HepG2 (cell line): ENCODE results near the gene PNKD. TPM values are rescaled to one million over a fixed set of nuclear protein-coding genes. Genes with fewer than 3 reads are reported as not detected.

Experiments
- ATAC-seq: fragments of 200-7000 bp; cut with Tn5 transposase; 3 replicates; pipeline ENCODE4 v1.9.1; 2020; ENCODE audit warnings: mild to moderate bottlenecking, moderate library complexity
- BruUV-seq: library from RNA; stranded (reverse); fragments of 400-500 nt; replicated peaks from 2 replicates; lab custom pipeline; 2021; lab: Mats Ljungman, UMichigan
- CTCF ChIA-PET: fragments of 300-600 bp; formaldehyde crosslinking; extraction: SDS; loops from one replicate; lab custom pipeline; 2021; ENCODE audit warnings: low total read pairs, inconsistent platforms, low intra/inter-chr PET ratio; lab: Yijun Ruan, JAX
- POLR2A ChIA-PET: fragments of 350-600 bp; sonication (Branson Sonifier 250); formaldehyde crosslinking; loops from one replicate; lab custom pipeline; 2020; ENCODE audit warnings: antibody characterized with exemption, inconsistent platforms; lab: Yijun Ruan, JAX
- DNase-seq: peaks from one replicate; pipeline ENCODE4 v3.0.0-alpha.2; 2015; ENCODE audit warnings: low spot score
- FAIRE-seq: peaks from 3 replicates; lab custom pipeline; 2011; peaks lifted over from hg19 to GRCh38; lab: Jason Lieb, UNC
- H2AFZ ChIP-seq: one replicate; pipeline ENCODE4 v1.6.1; 2011; ENCODE audit warnings: low read length, inconsistent platforms
- H3K27ac ChIP-seq: fragments of 300-600 bp; 3 replicates; pipeline ENCODE4 v1.8.0; 2011; ENCODE audit warnings: mixed run types, mild to moderate bottlenecking, mixed read lengths, low read length, inconsistent platforms; ENCODE audit not compliant: insufficient read depth; ENCODE audit errors: extremely low read length
- H3K27me3 ChIP-seq, 2 experiments: fragments of 200-600 bp in 1 of 2; 2 replicates in 1 of 2; 3 replicates in 1 of 2; pipeline versions ENCODE4 v1.6.0 to v1.8.0; 2011; ENCODE audit warnings: low read length in 2 of 2, mild to moderate bottlenecking in 2 of 2, moderate library complexity in 2 of 2, inconsistent platforms in 1 of 2; ENCODE audit not compliant: insufficient read depth in 2 of 2, control insufficient read depth in 1 of 2
- H3K36me3 ChIP-seq, 2 experiments: fragments of 200-600 bp in 1 of 2; replicated peaks in 1 of 2; 2 replicates in 1 of 2; 3 replicates in 1 of 2; pipeline versions ENCODE4 v1.5.1 to v1.8.0; 2011; ENCODE audit warnings: low read length in 2 of 2, inconsistent platforms in 1 of 2; ENCODE audit not compliant: insufficient read depth in 2 of 2, control insufficient read depth in 1 of 2
- H3K4me1 ChIP-seq: 2 replicates; pipeline ENCODE4 v1.5.1; 2012; ENCODE audit warnings: low read length, inconsistent platforms; ENCODE audit not compliant: insufficient read depth
- H3K4me2 ChIP-seq: 2 replicates; pipeline ENCODE4 v1.6.0; 2011; ENCODE audit warnings: low read depth, low read length, inconsistent platforms
- H3K4me3 ChIP-seq, 3 experiments: fragments of 200-600 bp in 1 of 3; sonication (generic), shearing (Covaris generic) in 1 of 3; replicated peaks in 1 of 3; 2 replicates each; pipeline ENCODE4 v1.5.1; 2011 to 2016; ENCODE audit warnings: low read length in 3 of 3, inconsistent platforms in 2 of 3, low read depth in 2 of 3, mild to moderate bottlenecking in 2 of 3, control low read depth in 1 of 3, mixed read lengths in 1 of 3; ENCODE audit not compliant: insufficient read depth in 1 of 3
- H3K79me2 ChIP-seq: one replicate; pipeline ENCODE4 v1.6.1; 2011; ENCODE audit warnings: low read length, inconsistent platforms; ENCODE audit not compliant: insufficient read depth
- H3K9ac ChIP-seq: 2 replicates; pipeline ENCODE4 v1.6.0; 2011; ENCODE audit warnings: mild to moderate bottlenecking, low read depth, low read length, inconsistent platforms; ENCODE audit not compliant: insufficient read depth
- H3K9me3 ChIP-seq: 2 replicates; pipeline ENCODE4 v1.5.1; 2012; ENCODE audit warnings: mild to moderate bottlenecking, low read length
- H4K20me1 ChIP-seq: 2 replicates; pipeline ENCODE4 v1.6.0; 2011; ENCODE audit warnings: inconsistent platforms, mild to moderate bottlenecking, low read length, moderate library complexity; ENCODE audit not compliant: insufficient read depth
- BCLAF1 ChIP-seq: fragments of 450-650 bp; IDR thresholded peaks from 2 replicates; pipeline ENCODE4 v1.6.1; 2017; ENCODE audit warnings: mild to moderate bottlenecking
- CBFB ChIP-seq: sonication (generic); formaldehyde crosslinking; IDR thresholded peaks from 2 replicates; pipeline ENCODE4 v1.4.0; 2020; ENCODE audit warnings: missing genetic modification reagents
- CHCHD3 ChIP-seq: sonication (generic); formaldehyde crosslinking; IDR thresholded peaks from 2 replicates; pipeline ENCODE4 v1.8.0; 2022; ENCODE audit warnings: mild to moderate bottlenecking, missing genetic modification reagents, moderate library complexity
- EHMT2 ChIP-seq: fragments of 200-600 bp; sonication (generic); IDR thresholded peaks from 2 replicates; pipeline ENCODE4 v1.7.0; 2017; ENCODE audit warnings: antibody characterized with exemption, low read depth, low read length, borderline replicate concordance
- MED13 ChIP-seq: sonication (generic); formaldehyde crosslinking; IDR thresholded peaks from 2 replicates; pipeline ENCODE4 v1.5.0; 2020; ENCODE audit warnings: missing genetic modification reagents
- NPAS2 ChIP-seq: sonication (generic); formaldehyde crosslinking; IDR thresholded peaks from 2 replicates; pipeline ENCODE4 v1.8.0; 2022; ENCODE audit warnings: mild to moderate bottlenecking, missing genetic modification reagents, borderline replicate concordance
- PLSCR1 ChIP-seq: sonication (generic); formaldehyde crosslinking; IDR thresholded peaks from 2 replicates; pipeline ENCODE4 v1.5.0; 2020; ENCODE audit warnings: missing genetic modification reagents, mild to moderate bottlenecking, borderline replicate concordance
- ZBTB25 ChIP-seq: IDR thresholded peaks from 2 replicates; pipeline ENCODE4 v1.6.1; 2018; ENCODE audit warnings: missing genetic modification reagents
- ZFAT ChIP-seq: sonication (generic); formaldehyde crosslinking; conservative IDR thresholded peaks from 2 replicates; pipeline ENCODE4 v1.8.1; 2023; ENCODE audit warnings: missing genetic modification reagents, inconsistent platforms
- ZFP82 ChIP-seq: sonication (generic); formaldehyde crosslinking; IDR thresholded peaks from 2 replicates; pipeline ENCODE4 v1.5.1; 2020; ENCODE audit warnings: mild to moderate bottlenecking, missing genetic modification reagents, borderline replicate concordance
- ZNF234 ChIP-seq: sonication (generic); formaldehyde crosslinking; conservative IDR thresholded peaks from 2 replicates; pipeline ENCODE4 v1.5.1; 2020; ENCODE audit warnings: mild to moderate bottlenecking, missing genetic modification reagents
- ZNF547 ChIP-seq: sonication (generic); formaldehyde crosslinking; IDR thresholded peaks from 2 replicates; pipeline ENCODE4 v1.5.1; 2020; ENCODE audit warnings: mild to moderate bottlenecking, missing genetic modification reagents
- ZNF674 ChIP-seq: sonication (generic); formaldehyde crosslinking; IDR thresholded peaks from 2 replicates; pipeline ENCODE4 v1.5.0; 2020; ENCODE audit warnings: low read depth, mild to moderate bottlenecking, missing genetic modification reagents
- WGBS: methylation state at CpG from one replicate; pipeline ENCODE4 v1.1.6; 2017; ENCODE audit warnings: low lambda C conversion rate; 5-methylcytosine and 5-hydroxymethylcytosine counted together
- in situ Hi-C: cut with HindIII; loops from 2 replicates; pipeline ENCODE4 v1.10.0; 2017; ENCODE audit warnings: low pct_unique_long_range_greater_than_20kb; ENCODE audit not compliant: extremely low pct_ligation_motif_present
- intact Hi-C: fragments of 100-400 bp; cut with micrococcal nuclease; formaldehyde crosslinking; loops from one replicate; pipeline ENCODE4 v1.10.0; 2022; ENCODE audit not compliant: unreplicated experiment
- polyA plus RNA-seq, 8 experiments: library from polyadenylated mRNA; depleted of rRNA in 3 of 8; stranded (reverse) in 7 of 8; unstranded in 1 of 8; fragments of >200 nt; fragmentation: Illumina TruSeq in 4 of 8; extraction: Trizol in 4 of 8; gene quantifications; 2 replicates each; pipeline versions ENCODE4 v1.2.1 to v1.2.3, GENCODE V29; 2011 to 2016; ENCODE audit warnings: low read depth in 4 of 8, missing spikeins in 1 of 8, mixed read lengths in 1 of 8; ENCODE audit not compliant: insufficient read depth in 1 of 8
- total RNA-seq, 5 experiments: library from RNA; depleted of rRNA; stranded (reverse); fragments of >200 nt; fragmentation: Illumina TruSeq; extraction: Trizol; gene quantifications; 2 replicates each; pipeline ENCODE4 v1.2.3, GENCODE V29; 2016; ENCODE audit warnings: low read depth in 1 of 5

The PNKD gene
- total and polyA plus RNA-seq, 2 of the 13 experiments (the other 11 are each of a cell fraction or from before 2014, with no cell fraction given): 55.9 to 80.4 TPM

- Histone ChIP-seq H3K36me3 (peaks cover 0 to 1% of the 10 kb centered on the region in 2 experiments; a peak in 1 of 5 replicates), H3K79me2 (no peaks in the 10 kb centered on the region)
- 87% methylated on average over 11 of the region's 11 CpGs for WGBS
- in situ Hi-C loops: no loop called here
- TF ChIP-seq NPAS2 (CRISPR knock-in tag) (no peak), EHMT2 (no peak), ZNF234 (CRISPR knock-in tag) (no peak)
- TF ChIP-seq, all 625 proteins: peak for 0
- BruUV-seq: no TSS peak
- ChIA-PET CTCF (no interaction called here), POLR2A (no interaction called here)
- H3K9me3 ChIP-seq: no peaks in the 10 kb centered on the region
- no peak overlapping the region for H2AFZ ChIP-seq
- DNase-seq (no peak), FAIRE-seq (no peak), ATAC-seq (no peak)
- intact Hi-C loops: no loop called here
- no peaks in the 10 kb centered on the region; a peak in 1 of 5 replicates for H3K27me3 ChIP-seq
- H3K4me1 ChIP-seq: peaks cover 49% of the 10 kb centered on the region
- H3K9ac ChIP-seq: no peak overlapping the region
- no peak overlapping the region for H3K27ac ChIP-seq
- H4K20me1 ChIP-seq: no peaks in the 10 kb centered on the region
- no peak overlapping the region for H3K4me2 ChIP-seq
- no peak overlapping the region for H3K4me3 ChIP-seq
These were observed 57.3 kb downstream of the PNKD start for GRCh38 chr2:218327451-218328210.

GRCh38 chr2:218328294-218328693 lies 58.0 kb downstream of the PNKD start:
- Histone ChIP-seq H3K9me3 (no peaks in the 10 kb centered on the region), H3K27ac (no peak overlapping the region), H3K4me2 (no peak overlapping the region), H2AFZ (no peak overlapping the region), H3K79me2 (peaks cover under 1% of the 10 kb centered on the region), H3K9ac (no peak overlapping the region), H3K27me3 (no peaks in the 10 kb centered on the region; a peak in 1 of 5 replicates), H3K4me1 (peaks cover 55% of the 10 kb centered on the region), H4K20me1 (no peaks in the 10 kb centered on the region), H3K4me3 (no peak overlapping the region), H3K36me3 (peaks cover 0 to 1% of the 10 kb centered on the region in 2 experiments; a peak in 1 of 5 replicates)
- FAIRE-seq: no peak
- no peak for DNase-seq
- 100% methylated on average over 2 of the region's 2 CpGs for WGBS
- intact Hi-C loops: no loop called here
- ChIA-PET POLR2A (no interaction called here), CTCF (no interaction called here)
- ATAC-seq: no peak
- in situ Hi-C loops: no loop called here
- no TSS peak for BruUV-seq
- TF ChIP-seq CBFB (CRISPR knock-in tag) (no peak), ZNF674 (CRISPR knock-in tag) (no peak), ZFP82 (CRISPR knock-in tag) (no peak), CHCHD3 (no peak), MED13 (no peak), ZFAT (no peak), BCLAF1 (no peak), PLSCR1 (CRISPR knock-in tag) (no peak), ZBTB25 (no peak), ZNF547 (CRISPR knock-in tag) (no peak)
